Measurements from ENCODE around the gene DOCK3. TPM values are rescaled to one million over a fixed set of nuclear protein-coding genes. Genes with fewer than 3 reads are reported as not detected.

The DOCK3 gene
- total and polyA plus RNA-seq, 2 of the 4 experiments (the other 2 are of a cell fraction): under 0.01 to 0.12 TPM

- H2BK5ac ChIP-seq (ENCODE audit: low read depth, low read length, poor library complexity, severe bottlenecking): no peak overlapping the region
- intact Hi-C loops (cut with micrococcal nuclease): no loop called here
Measured at GRCh38 chr3:51360806-51361205, 686.1 kb downstream of the DOCK3 start.

More at GRCh38 chr3:51360806-51361205, 686.1 kb downstream of the DOCK3 start:
- H3K9ac ChIP-seq (ENCODE audit: low read depth, low read length): no peak overlapping the region
- no peaks in the 10 kb centered on the region for H3K79me1 ChIP-seq (ENCODE audit: low read depth in 1 of 2, low read length in 2 of 2)
- H4K8ac ChIP-seq (ENCODE audit: low read depth in 2 of 2, low read length in 2 of 2): no peak overlapping the region
- H3K23ac ChIP-seq (ENCODE audit: low read depth, low read length): no peak overlapping the region
- H3K36me3 ChIP-seq (ENCODE audit: control insufficient read depth, insufficient read depth, low read length): no peaks in the 10 kb centered on the region
- no peaks in the 10 kb centered on the region for H3K4me1 ChIP-seq (ENCODE audit: control insufficient read depth, insufficient read depth, low read length)
- H4K91ac ChIP-seq (ENCODE audit: insufficient read depth, low read depth, low read length): no peak overlapping the region
- DNase-seq (no peak), ATAC-seq (ENCODE audit: low read depth) (no peak)
- dilution Hi-C loops (cut with HindIII; ENCODE audit: low sequenced_read_pairs, unreplicated experiment): loop anchor here (25.0 kb wide), 1 partner anchor 249 kb away; no protein-coding TSS in a partner anchor
- no peak overlapping the region for H3K4me3 ChIP-seq (ENCODE audit: insufficient read depth, low read depth, low read length)
- no peak overlapping the region for H3K14ac ChIP-seq (replicated peaks; ENCODE audit: low read depth, low read length)
- no peak overlapping the region for H2AFZ ChIP-seq (replicated peaks; ENCODE audit: low read length, poor library complexity)
- H3K18ac ChIP-seq (ENCODE audit: low read depth, low read length): no peak overlapping the region
- H3K9me3 ChIP-seq (ENCODE audit: control insufficient read depth, insufficient read depth, low read length): no peaks in the 10 kb centered on the region
- H4K20me1 ChIP-seq (ENCODE audit: insufficient read depth, low read length): no peaks in the 10 kb centered on the region
- WGBS, 2 experiments (ENCODE audit: extremely low coverage in 2 of 2, insufficient read length in 1 of 2): 80% methylated on average over 2 of the region's 3 CpGs; no CpG with 5 or more reads in 1 of the 2 experiments
- H3K4ac ChIP-seq (ENCODE audit: low read depth, low read length): no peak overlapping the region
- in situ Hi-C loops (cut with MboI; ENCODE audit: low sequenced_read_pairs): no loop called here
- H2AK5ac ChIP-seq (ENCODE audit: low read depth, low read length): no peak overlapping the region
- no peak overlapping the region for H2BK20ac ChIP-seq (ENCODE audit: low read depth, low read length)
- no peak overlapping the region for H2BK120ac ChIP-seq (ENCODE audit: low read depth, low read length)
- no peak for TF ChIP-seq CEBPB (IDR thresholded peaks at IDR 0.05; ENCODE audit: low read depth, low read length)
- no peak for TF ChIP-seq ELK1 (IDR thresholded peaks at IDR 0.05; ENCODE audit: borderline replicate concordance, low read depth, low read length)
- TF ChIP-seq RCOR1 (IDR thresholded peaks at IDR 0.05; ENCODE audit: insufficient replicate concordance, low read length): no peak
- no peak for TF ChIP-seq POLR2A (IDR thresholded peaks at IDR 0.05; ENCODE audit: low read depth, low read length)
- POLR2A ChIA-PET (ENCODE audit: unreplicated experiment): no interaction called here
- H3K9me1 ChIP-seq (ENCODE audit: insufficient read depth, low read length): no peaks in the 10 kb centered on the region
- no peak overlapping the region for H2BK15ac ChIP-seq (ENCODE audit: low read depth, low read length)
- H2AK9ac ChIP-seq (replicated peaks; ENCODE audit: low read depth, low read length, poor library complexity): no peak overlapping the region
- peaks cover 16% of the 10 kb centered on the region for H3K27me3 ChIP-seq (ENCODE audit: control insufficient read depth, insufficient read depth, low read length)
- H3K56ac ChIP-seq (ENCODE audit: extremely low read depth, insufficient read depth, low read length): no peak overlapping the region
- H3K27ac ChIP-seq (ENCODE audit: insufficient read depth, low read length): no peak overlapping the region
- H4K5ac ChIP-seq (ENCODE audit: low read depth, low read length): no peak overlapping the region
- H3K4me2 ChIP-seq (ENCODE audit: low read depth, low read length): no peak overlapping the region
- CTCF ChIA-PET: no interaction called here
- BruUV-seq (replicated peaks): no TSS peak

Measured in IMR-90 (cell line).